ENCODE data around the gene PRR19.

- TF ChIP-seq POLR2A (IDR thresholded peaks at IDR 0.05; ENCODE audit: low read depth, low read length) (no peak), SMC3 (IDR thresholded peaks at IDR 0.05; ENCODE audit: borderline replicate concordance, low read length) (no peak), BRCA1 (IDR thresholded peaks at IDR 0.05; ENCODE audit: low read depth, low read length) (no peak), RUNX3 (IDR thresholded peaks at IDR 0.05; ENCODE audit: low read length) (no peak), RELA (IDR thresholded peaks at IDR 0.05; ENCODE audit: borderline replicate concordance, partially characterized antibody) (no peak), RAD21 (IDR thresholded peaks at IDR 0.05; ENCODE audit: insufficient read depth, low read depth, low read length) (no peak), IRF4 (IDR thresholded peaks at IDR 0.05; ENCODE audit: low read depth, low read length) (no peak), CREB1 (IDR thresholded peaks at IDR 0.05; ENCODE audit: low read depth) (no peak), JUND (IDR thresholded peaks at IDR 0.05; ENCODE audit: low read depth, low read length) (no peak), USF2 (IDR thresholded peaks at IDR 0.05; ENCODE audit: borderline replicate concordance, low read depth, low read length) (no peak), POLR2AphosphoS2 (IDR thresholded peaks at IDR 0.05; ENCODE audit: low read depth, low read length) (no peak), DPF2 (IDR thresholded peaks at IDR 0.05) (no peak), REST (IDR thresholded peaks at IDR 0.05; ENCODE audit: low read depth, low read length) (no peak), ZNF207 (IDR thresholded peaks at IDR 0.05; ENCODE audit: borderline replicate concordance) (no peak)
Observed at GRCh38 chr19:42288387-42288786, 13.5 kb upstream of the PRR19 start.

Measured in GM12878 (cell line).